ENCODE data around the gene PIGU. TPM values are rescaled to one million over a fixed set of nuclear protein-coding genes. Genes with fewer than 3 reads are reported as not detected.

PIGU gene
- total RNA-seq, 1 donor from 2014 or later, result 40.1 TPM

- H2AFZ ChIP-seq (replicated peaks), result no peak overlapping the region
- Mint-ChIP-seq H3K9me3 (no peaks in the 10 kb centered on the region), H3K36me3 (peaks cover 25% of the 10 kb centered on the region), H3K4me1 (no peaks in the 10 kb centered on the region), H3K27ac (no peak overlapping the region), H3K27me3 (ENCODE audit: insufficient read depth, low read depth) (no peaks in the 10 kb centered on the region), H3K4me3 (no peak overlapping the region)
- no peak overlapping the region for H3K4me2 ChIP-seq
- TF ChIP-seq EZH2phosphoT487 (IDR thresholded peaks at IDR 0.05) (no peak), CTCF (IDR thresholded peaks at IDR 0.05) (no peak), EZH2 (IDR thresholded peaks at IDR 0.05) (no peak)
- H3K9me3 ChIP-seq (ENCODE audit: low read depth), result no peaks in the 10 kb centered on the region
- no peaks in the 10 kb centered on the region for H3K36me3 ChIP-seq
- no peaks in the 10 kb centered on the region for H3K27me3 ChIP-seq
- H3K4me3 ChIP-seq, result no peak overlapping the region
- H3K4me1 ChIP-seq, result no peaks in the 10 kb centered on the region
- H3K9ac ChIP-seq, result no peak overlapping the region
- H3F3A ChIP-seq (ENCODE audit: low read depth), result no peaks in the 10 kb centered on the region
- no peaks in the 10 kb centered on the region for H3K79me2 ChIP-seq (ENCODE audit: low read depth)
- no peak for DNase-seq (ENCODE audit: low spot score)
- H3K27ac ChIP-seq, result no peak overlapping the region
- H4K20me1 ChIP-seq (ENCODE audit: low read depth), result no peaks in the 10 kb centered on the region
Observed at GRCh38 chr20:34575271-34575670, 101.6 kb downstream of the PIGU start.

DNA sequence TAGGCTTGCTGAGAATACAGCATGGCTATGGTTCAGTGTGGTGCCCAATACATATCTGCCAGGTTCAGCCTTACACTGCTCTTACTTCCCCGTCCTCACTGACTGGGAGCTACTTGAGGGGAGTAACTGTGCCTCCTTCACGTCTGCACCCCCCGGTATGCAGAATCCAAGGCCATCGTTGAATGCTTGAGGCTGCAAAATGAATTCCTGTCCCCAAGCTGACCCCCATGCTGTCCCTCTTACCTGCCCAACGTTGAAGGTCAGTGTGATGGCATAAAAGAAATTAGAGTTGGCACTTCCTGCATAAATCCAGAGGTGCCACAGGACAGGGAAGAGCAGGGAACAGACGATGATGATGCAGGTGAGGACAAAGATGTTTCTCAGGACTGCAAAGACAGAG lies 102.0 kb downstream of the PIGU start:
- Mint-ChIP-seq H3K27ac (no peak overlapping the region), H3K9me3 (no peaks in the 10 kb centered on the region), H3K4me1 (no peaks in the 10 kb centered on the region), H3K4me3 (no peak overlapping the region), H3K36me3 (peaks cover 27% of the 10 kb centered on the region), H3K27me3 (ENCODE audit: insufficient read depth, low read depth) (no peaks in the 10 kb centered on the region)
- H3K79me2 ChIP-seq (ENCODE audit: low read depth), result no peaks in the 10 kb centered on the region
- H3K4me3 ChIP-seq, result no peak overlapping the region
- H3K4me1 ChIP-seq, result no peaks in the 10 kb centered on the region
- H4K20me1 ChIP-seq (ENCODE audit: low read depth), result no peaks in the 10 kb centered on the region
- H3K27me3 ChIP-seq, result no peaks in the 10 kb centered on the region
- no peaks in the 10 kb centered on the region for H3F3A ChIP-seq (ENCODE audit: low read depth)
- H3K4me2 ChIP-seq, result no peak overlapping the region
- DNase-seq (ENCODE audit: low spot score), result no peak
- H3K36me3 ChIP-seq, result no peaks in the 10 kb centered on the region
- TF ChIP-seq EZH2phosphoT487 (IDR thresholded peaks at IDR 0.05) (no peak), EZH2 (IDR thresholded peaks at IDR 0.05) (no peak), CTCF (IDR thresholded peaks at IDR 0.05) (no peak)
- H2AFZ ChIP-seq (replicated peaks), result no peak overlapping the region
- H3K27ac ChIP-seq, result no peak overlapping the region
- H3K9me3 ChIP-seq (ENCODE audit: low read depth), result no peaks in the 10 kb centered on the region
- no peak overlapping the region for H3K9ac ChIP-seq

DNA sequence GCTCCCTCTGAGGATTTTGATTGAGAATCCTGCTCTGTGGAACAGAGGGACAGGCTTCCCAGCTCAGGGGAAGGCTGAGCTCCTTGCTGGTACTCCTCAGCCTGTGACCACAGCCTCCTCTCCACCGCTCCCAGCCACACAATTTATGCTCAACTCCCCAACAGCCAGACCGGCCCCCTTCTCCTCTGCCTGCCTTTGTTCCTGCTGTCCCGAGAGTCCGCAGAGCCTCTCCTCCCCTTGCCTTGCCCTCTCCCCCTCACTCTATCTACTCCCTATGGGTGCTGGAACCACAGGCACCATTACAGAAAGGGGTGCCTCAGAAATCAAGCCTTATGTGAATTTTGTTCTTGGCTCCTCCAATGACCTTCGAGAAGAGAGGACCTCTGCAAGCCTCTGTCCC lies 102.5 kb downstream of the PIGU start:
- Histone ChIP-seq H3K27me3 (no peaks in the 10 kb centered on the region), H3K79me2 (ENCODE audit: low read depth) (no peaks in the 10 kb centered on the region), H3K9me3 (ENCODE audit: low read depth) (no peaks in the 10 kb centered on the region), H3K4me1 (no peaks in the 10 kb centered on the region), H3K4me2 (no peak overlapping the region), H3K9ac (no peak overlapping the region), H2AFZ (replicated peaks) (no peak overlapping the region), H3K4me3 (no peak overlapping the region), H4K20me1 (ENCODE audit: low read depth) (no peaks in the 10 kb centered on the region), H3K27ac (no peak overlapping the region), H3K36me3 (no peaks in the 10 kb centered on the region), H3F3A (ENCODE audit: low read depth) (no peaks in the 10 kb centered on the region)
- no peak overlapping the region for H3K4me3 Mint-ChIP-seq
- no peaks in the 10 kb centered on the region for H3K27me3 Mint-ChIP-seq (ENCODE audit: insufficient read depth, low read depth)
- H3K4me1 Mint-ChIP-seq, result no peaks in the 10 kb centered on the region
- TF ChIP-seq CTCF (IDR thresholded peaks at IDR 0.05) (no peak), EZH2 (IDR thresholded peaks at IDR 0.05) (no peak), EZH2phosphoT487 (IDR thresholded peaks at IDR 0.05) (no peak)
- H3K27ac Mint-ChIP-seq, result no peak overlapping the region
- DNase-seq (ENCODE audit: low spot score), result no peak
- no peaks in the 10 kb centered on the region for H3K9me3 Mint-ChIP-seq
- H3K36me3 Mint-ChIP-seq, result peaks cover 27% of the 10 kb centered on the region
